HEK293 (cell line): ENCODE data around the gene LMTK3.
A peak's percentile ranks its signal among the peaks of the same experiment; 100 is the strongest.

Source experiments
- CTCF ChIP-seq: fragments of 450-650 bp; formaldehyde crosslinking; IDR thresholded peaks from 2 replicates; pipeline ENCODE4 v1.5.1; 2016; ENCODE audit warnings: missing biosample characterization, missing genetic modification characterization
- GLI4 ChIP-seq: fragments of 450-650 bp; formaldehyde crosslinking; IDR thresholded peaks from 2 replicates; pipeline ENCODE4 v1.5.1; 2016; ENCODE audit warnings: missing biosample characterization, missing genetic modification characterization
- KLF1 ChIP-seq: fragments of 450-650 bp; formaldehyde crosslinking; IDR thresholded peaks from 2 replicates; pipeline ENCODE4 v1.5.1; 2016; ENCODE audit warnings: missing biosample characterization, missing genetic modification characterization
- KLF16 ChIP-seq: fragments of 450-650 bp; formaldehyde crosslinking; IDR thresholded peaks from 2 replicates; pipeline ENCODE4 v1.5.1; 2017; ENCODE audit warnings: missing biosample characterization, missing genetic modification characterization
- PATZ1 ChIP-seq: fragments of 450-650 bp; formaldehyde crosslinking; IDR thresholded peaks from 2 replicates; pipeline ENCODE4 v1.5.1; 2016; ENCODE audit warnings: missing biosample characterization, missing genetic modification characterization
- SP2 ChIP-seq: fragments of 450-650 bp; formaldehyde crosslinking; IDR thresholded peaks from 2 replicates; pipeline ENCODE4 v1.5.1; 2016; ENCODE audit warnings: missing biosample characterization, missing genetic modification characterization
- TRIM28 ChIP-seq: IDR thresholded peaks from 2 replicates; pipeline ENCODE4 v1.6.1; 2011; ENCODE audit warnings: low read length, control low read depth, borderline replicate concordance
- ZBTB26 ChIP-seq: fragments of 450-650 bp; formaldehyde crosslinking; optimal IDR thresholded peaks from 2 replicates; pipeline ENCODE3; 2016; ENCODE audit warnings: missing biosample characterization, mild to moderate bottlenecking, missing genetic modification characterization
- ZBTB44 ChIP-seq: fragments of 450-650 bp; IDR thresholded peaks from 2 replicates; pipeline ENCODE4 v1.5.1; 2018; ENCODE audit warnings: missing biosample characterization, mild to moderate bottlenecking, missing genetic modification characterization
- ZBTB49 ChIP-seq: fragments of 450-650 bp; formaldehyde crosslinking; IDR thresholded peaks from 2 replicates; pipeline ENCODE4 v1.5.1; 2016; ENCODE audit warnings: missing biosample characterization, missing genetic modification characterization, low read depth
- ZBTB8A ChIP-seq: fragments of 450-650 bp; formaldehyde crosslinking; IDR thresholded peaks from 2 replicates; pipeline ENCODE4 v1.5.1; 2016; ENCODE audit warnings: missing biosample characterization, missing genetic modification characterization
- ZIC2 ChIP-seq: fragments of 450-650 bp; formaldehyde crosslinking; IDR thresholded peaks from 2 replicates; pipeline ENCODE4 v1.5.1; 2016; ENCODE audit warnings: missing biosample characterization, missing genetic modification characterization
- ZNF10 ChIP-seq: fragments of 450-650 bp; formaldehyde crosslinking; IDR thresholded peaks from 2 replicates; pipeline ENCODE4 v1.5.1; 2017; ENCODE audit warnings: missing biosample characterization, missing genetic modification characterization
- ZNF138 ChIP-seq: fragments of 450-650 bp; formaldehyde crosslinking; IDR thresholded peaks from 2 replicates; pipeline ENCODE4 v1.5.1; 2016; ENCODE audit warnings: missing biosample characterization, missing genetic modification characterization, borderline replicate concordance
- ZNF155 ChIP-seq: fragments of 450-650 bp; formaldehyde crosslinking; IDR thresholded peaks from 2 replicates; pipeline ENCODE4 v1.5.1; 2016; ENCODE audit warnings: missing biosample characterization, missing genetic modification characterization
- ZNF157 ChIP-seq: fragments of 450-650 bp; formaldehyde crosslinking; IDR thresholded peaks from 2 replicates; pipeline ENCODE4 v1.5.1; 2016; ENCODE audit warnings: missing biosample characterization, missing genetic modification characterization
- ZNF19 ChIP-seq: fragments of 450-650 bp; formaldehyde crosslinking; IDR thresholded peaks from 2 replicates; pipeline ENCODE4; 2016; ENCODE audit warnings: missing biosample characterization, missing genetic modification characterization, low read depth
- ZNF211 ChIP-seq: fragments of 450-650 bp; formaldehyde crosslinking; IDR thresholded peaks from 2 replicates; pipeline ENCODE4 v1.5.1; 2016; ENCODE audit warnings: low read depth, missing biosample characterization, missing genetic modification characterization
- ZNF23 ChIP-seq: fragments of 450-650 bp; formaldehyde crosslinking; IDR thresholded peaks from 2 replicates; pipeline ENCODE4 v1.5.1; 2016; ENCODE audit warnings: missing biosample characterization, missing genetic modification characterization, borderline replicate concordance
- ZNF248 ChIP-seq: fragments of 450-650 bp; formaldehyde crosslinking; IDR thresholded peaks from 2 replicates; pipeline ENCODE4 v1.5.1; 2017; ENCODE audit warnings: missing biosample characterization, missing genetic modification characterization
- ZNF362 ChIP-seq: fragments of 450-650 bp; formaldehyde crosslinking; IDR thresholded peaks from 2 replicates; pipeline ENCODE4 v1.5.1; 2016; ENCODE audit warnings: missing biosample characterization, missing genetic modification characterization
- ZNF394 ChIP-seq: fragments of 450-650 bp; formaldehyde crosslinking; IDR thresholded peaks from 2 replicates; pipeline ENCODE4 v1.5.1; 2016; ENCODE audit warnings: missing biosample characterization, missing genetic modification characterization, mild to moderate bottlenecking, moderate library complexity, borderline replicate concordance
- ZNF548 ChIP-seq: fragments of 450-650 bp; formaldehyde crosslinking; IDR thresholded peaks from 2 replicates; pipeline ENCODE4 v1.5.1; 2016; ENCODE audit warnings: missing biosample characterization, missing genetic modification characterization
- ZNF585B ChIP-seq: fragments of 450-650 bp; formaldehyde crosslinking; IDR thresholded peaks from 2 replicates; pipeline ENCODE4 v1.5.1; 2016; ENCODE audit warnings: missing biosample characterization, missing genetic modification characterization
- ZNF664 ChIP-seq: fragments of 450-650 bp; formaldehyde crosslinking; IDR thresholded peaks from 2 replicates; pipeline ENCODE4 v1.5.1; 2016; ENCODE audit warnings: missing biosample characterization, missing genetic modification characterization
- ZNF670 ChIP-seq: fragments of 450-650 bp; formaldehyde crosslinking; IDR thresholded peaks from 2 replicates; pipeline ENCODE4 v1.5.1; 2016; ENCODE audit warnings: missing biosample characterization, missing genetic modification characterization, low read depth
- ZNF768 ChIP-seq: fragments of 450-650 bp; formaldehyde crosslinking; IDR thresholded peaks from 2 replicates; pipeline ENCODE4 v1.5.1; 2018; ENCODE audit warnings: missing biosample characterization, mild to moderate bottlenecking, missing genetic modification characterization
- ZSCAN23 ChIP-seq: fragments of 450-650 bp; formaldehyde crosslinking; IDR thresholded peaks from 2 replicates; pipeline ENCODE4 v1.5.1; 2016; ENCODE audit warnings: missing biosample characterization, missing genetic modification characterization

The LMTK3 gene

GRCh38 chr19:48444129-48444935, 67.3 kb downstream of the LMTK3 start (continued):
- no peak for TF ChIP-seq ZNF548
- no peak for TF ChIP-seq ZNF362
- TF ChIP-seq ZNF670 (tag by site-specific recombination), result no peak
- no peak for TF ChIP-seq ZNF10 (tag by site-specific recombination)
- TF ChIP-seq ZNF664 (tag by site-specific recombination), result no peak
- TF ChIP-seq ZNF211 (tag by site-specific recombination), result no peak
- TF ChIP-seq CTCF (tag by site-specific recombination), result no peak
- TF ChIP-seq ZBTB49 (tag by site-specific recombination), result no peak
- TF ChIP-seq KLF16, result 0 out of 2 replicates have a peak, but pooled peaks have one; percentile 24
- TF ChIP-seq ZBTB26, result no peak
- no peak for TF ChIP-seq ZSCAN23 (tag by site-specific recombination)
- TF ChIP-seq ZIC2 (tag by site-specific recombination), result no peak
- no peak for TF ChIP-seq GLI4 (tag by site-specific recombination)
- no peak for TF ChIP-seq ZNF19 (tag by site-specific recombination)
- no peak for TF ChIP-seq ZNF23
- TF ChIP-seq ZNF768, result no peak
- TF ChIP-seq ZNF248 (tag by site-specific recombination), result no peak
- TF ChIP-seq KLF1 (tag by site-specific recombination), result peak; percentile 52; the same call in 1 of the 2 replicates
- TF ChIP-seq SP2, result peak; percentile 42; the same call in 1 of the 2 replicates
- no peak for TF ChIP-seq ZNF157 (tag by site-specific recombination)
- no peak for TF ChIP-seq ZNF138 (tag by site-specific recombination)
- no peak for TF ChIP-seq ZBTB8A (tag by site-specific recombination)
- TF ChIP-seq ZNF155 (tag by site-specific recombination), result no peak
- TF ChIP-seq TRIM28, result no peak
- no peak for TF ChIP-seq ZNF394 (tag by site-specific recombination)
- TF ChIP-seq ZBTB44 (tag by site-specific recombination), result no peak
- TF ChIP-seq PATZ1 (tag by site-specific recombination), result peak; percentile 64
- no peak for TF ChIP-seq ZNF585B (tag by site-specific recombination)
